ENCODE data around the gene LIN37. TPM values are rescaled to one million over a fixed set of nuclear protein-coding genes. Genes with fewer than 3 reads are reported as not detected.

LIN37 gene
- total RNA-seq, 1 donor, result 9.0 TPM

GRCh38 chr19:35739275-35740107 lies 8.9 kb upstream of the LIN37 start:
- H3K4me3 ChIP-seq (ENCODE audit: insufficient read depth, low read length), result peak overlapping the region; percentile 81
- H3K4me2 ChIP-seq (ENCODE audit: insufficient read depth, low read length), result peak overlapping the region; percentile 98
- peaks cover 6% of the 10 kb centered on the region for H3K79me2 ChIP-seq (ENCODE audit: insufficient read depth, low read length)
- no peak overlapping the region for H3K27ac ChIP-seq (ENCODE audit: low read depth, low read length)
- H3K9me3 ChIP-seq (ENCODE audit: low read depth, low read length), result no peaks in the 10 kb centered on the region
- peaks cover 6% of the 10 kb centered on the region for H3K4me1 ChIP-seq (ENCODE audit: insufficient read depth, low read length)
- no peak for TF ChIP-seq CTCF (IDR thresholded peaks at IDR 0.05; ENCODE audit: extremely low read depth, low read depth, low read length)
- peaks cover 5% of the 10 kb centered on the region for H4K20me1 ChIP-seq (ENCODE audit: insufficient read depth, low read length)
- H3K36me3 ChIP-seq (ENCODE audit: insufficient read depth, low read length), result peaks cover 36% of the 10 kb centered on the region
- H2AFZ ChIP-seq (ENCODE audit: low read length), result no peak overlapping the region
- no peaks in the 10 kb centered on the region for H3K27me3 ChIP-seq (ENCODE audit: insufficient read depth, low read length)
- peak; percentile 73 for DNase-seq (ENCODE audit: insufficient read length, low spot score, missing footprints)

- peaks cover 6% of the 10 kb centered on the region for H3K79me2 ChIP-seq (ENCODE audit: insufficient read depth, low read length)
- H3K27ac ChIP-seq (ENCODE audit: low read depth, low read length), result no peak overlapping the region
- no peak for TF ChIP-seq CTCF (IDR thresholded peaks at IDR 0.05; ENCODE audit: extremely low read depth, low read depth, low read length)
- peaks cover 4% of the 10 kb centered on the region for H4K20me1 ChIP-seq (ENCODE audit: insufficient read depth, low read length)
- peak overlapping the region; percentile 81 for H3K4me3 ChIP-seq (ENCODE audit: insufficient read depth, low read length)
- no peak overlapping the region for H2AFZ ChIP-seq (ENCODE audit: low read length)
- no peaks in the 10 kb centered on the region for H3K27me3 ChIP-seq (ENCODE audit: insufficient read depth, low read length)
- peaks cover 32% of the 10 kb centered on the region for H3K36me3 ChIP-seq (ENCODE audit: insufficient read depth, low read length)
- H3K9me3 ChIP-seq (ENCODE audit: low read depth, low read length), result no peaks in the 10 kb centered on the region
- DNase-seq (ENCODE audit: insufficient read length, low spot score, missing footprints), result no peak
- H3K4me1 ChIP-seq (ENCODE audit: insufficient read depth, low read length), result peaks cover 7% of the 10 kb centered on the region
- H3K4me2 ChIP-seq (ENCODE audit: insufficient read depth, low read length), result peak overlapping the region; percentile 98
Measured at GRCh38 chr19:35740108-35740422, 8.3 kb upstream of the LIN37 start.

- peaks cover 32% of the 10 kb centered on the region for H3K36me3 ChIP-seq (ENCODE audit: insufficient read depth, low read length)
- H3K27ac ChIP-seq (ENCODE audit: low read depth, low read length), result no peak overlapping the region
- H3K27me3 ChIP-seq (ENCODE audit: insufficient read depth, low read length), result no peaks in the 10 kb centered on the region
- H3K4me3 ChIP-seq (ENCODE audit: insufficient read depth, low read length), result peak overlapping the region; percentile 81
- peak overlapping the region; percentile 98 for H3K4me2 ChIP-seq (ENCODE audit: insufficient read depth, low read length)
- H2AFZ ChIP-seq (ENCODE audit: low read length), result peak overlapping the region; percentile 89
- no peak for TF ChIP-seq CTCF (IDR thresholded peaks at IDR 0.05; ENCODE audit: extremely low read depth, low read depth, low read length)
- H3K79me2 ChIP-seq (ENCODE audit: insufficient read depth, low read length), result peaks cover 8% of the 10 kb centered on the region
- peaks cover 4% of the 10 kb centered on the region for H4K20me1 ChIP-seq (ENCODE audit: insufficient read depth, low read length)
- H3K9me3 ChIP-seq (ENCODE audit: low read depth, low read length), result no peaks in the 10 kb centered on the region
- H3K4me1 ChIP-seq (ENCODE audit: insufficient read depth, low read length), result peaks cover 7% of the 10 kb centered on the region
- peak; percentile 100 for DNase-seq (ENCODE audit: insufficient read length, low spot score, missing footprints)
Measured at GRCh38 chr19:35740423-35741202, 7.8 kb upstream of the LIN37 start.

GRCh38 chr19:35741203-35741515 lies 7.2 kb upstream of the LIN37 start:
- DNase-seq (ENCODE audit: insufficient read length, low spot score, missing footprints), result peak; percentile 80
- H3K4me1 ChIP-seq (ENCODE audit: insufficient read depth, low read length), result peaks cover 11% of the 10 kb centered on the region
- peaks cover 13% of the 10 kb centered on the region for H3K79me2 ChIP-seq (ENCODE audit: insufficient read depth, low read length)
- peak overlapping the region; percentile 98 for H3K4me2 ChIP-seq (ENCODE audit: insufficient read depth, low read length)
- no peak for TF ChIP-seq CTCF (IDR thresholded peaks at IDR 0.05; ENCODE audit: extremely low read depth, low read depth, low read length)
- H3K36me3 ChIP-seq (ENCODE audit: insufficient read depth, low read length), result peaks cover 32% of the 10 kb centered on the region
- peak overlapping the region; percentile 81 for H3K4me3 ChIP-seq (ENCODE audit: insufficient read depth, low read length)
- peak overlapping the region; percentile 89 for H2AFZ ChIP-seq (ENCODE audit: low read length)
- H4K20me1 ChIP-seq (ENCODE audit: insufficient read depth, low read length), result peaks cover 4% of the 10 kb centered on the region
- H3K27me3 ChIP-seq (ENCODE audit: insufficient read depth, low read length), result no peaks in the 10 kb centered on the region
- H3K27ac ChIP-seq (ENCODE audit: low read depth, low read length), result no peak overlapping the region
- H3K9me3 ChIP-seq (ENCODE audit: low read depth, low read length), result no peaks in the 10 kb centered on the region
